Lung (tissue), 12 donors: ENCODE results near the gene RALY. TPM values are rescaled to one million over a fixed set of nuclear protein-coding genes. Genes with fewer than 3 reads are reported as not detected.

Experiments used
- ATAC-seq: fragments of 200-7000 bp; cut with Tn5 transposase; one replicate; pipeline ENCODE4 v1.9.1; 2020; ENCODE audit warnings: moderate number of reproducible peaks; ENCODE audit not compliant: insufficient read depth, low FRiP score
- DNase-seq, 3 donors: peaks; one replicate each; pipeline ENCODE4 v3.0.0-alpha.2; 2013 to 2017
- H3K27ac ChIP-seq, 2 donors: one replicate each; pipeline ENCODE4 v1.5.1; 2013; ENCODE audit warnings: mild to moderate bottlenecking in 2 of 2, moderate library complexity in 2 of 2, control low read depth in 1 of 2, inconsistent platforms in 1 of 2, low read depth in 1 of 2, low read length in 1 of 2
- H3K27me3 ChIP-seq, 3 donors: one replicate each; pipeline ENCODE4 v1.5.1; 2013; ENCODE audit warnings: low read length in 2 of 3; ENCODE audit not compliant: control insufficient read depth in 3 of 3, insufficient read depth in 3 of 3
- H3K36me3 ChIP-seq, 4 donors: one replicate each; pipeline ENCODE4 v1.5.1; 2013; ENCODE audit warnings: low read length in 4 of 4, mild to moderate bottlenecking in 1 of 4, moderate library complexity in 1 of 4; ENCODE audit not compliant: control insufficient read depth in 4 of 4, insufficient read depth in 4 of 4
- H3K4me1 ChIP-seq, 5 donors: one replicate each; pipeline ENCODE4 v1.5.1; 2013; ENCODE audit warnings: low read length in 5 of 5, mild to moderate bottlenecking in 2 of 5, moderate library complexity in 1 of 5; ENCODE audit not compliant: control insufficient read depth in 5 of 5, insufficient read depth in 5 of 5
- H3K4me3 ChIP-seq: one replicate; pipeline ENCODE4 v1.5.1; 2013; ENCODE audit warnings: mild to moderate bottlenecking, control low read depth, moderate library complexity
- H3K9ac ChIP-seq, 2 donors: one replicate each; pipeline ENCODE4 v1.5.1; 2013; ENCODE audit warnings: low read length in 2 of 2, control low read depth in 1 of 2; ENCODE audit not compliant: insufficient read depth in 1 of 2
- H3K9me3 ChIP-seq, 4 donors: one replicate each; pipeline ENCODE4 v1.5.1; 2013; ENCODE audit warnings: low read length in 3 of 4, mild to moderate bottlenecking in 1 of 4, moderate library complexity in 1 of 4; ENCODE audit not compliant: control insufficient read depth in 4 of 4, insufficient read depth in 3 of 4
- WGBS, 2 donors: extraction: QIAGEN DNeasy Blood & Tissue Kit; methylation state at CpG; one replicate each; pipeline ENCODE4 v1.1.7; 2013; 5-methylcytosine and 5-hydroxymethylcytosine counted together
- polyA plus RNA-seq, 2 donors: library from polyadenylated mRNA; stranded (reverse); fragments of 200-250 nt; gene quantifications; one replicate each; pipeline ENCODE4 v1.2.1, GENCODE V29; 2013
- total RNA-seq, 2 donors: library from RNA; depleted of rRNA in 1 of 2; stranded (reverse); fragments of >200 nt in 1 of 2; gene quantifications; one replicate each; pipeline ENCODE4 v1.2.1, GENCODE V29; 2014 to 2021
- TF ChIP-seq, protein P1 (sequence below): IDR thresholded peaks from 2 replicates; pipeline ENCODE4 v1.5.1; 2012; ENCODE audit warnings: mild to moderate bottlenecking; ENCODE audit errors: control extremely low read depth, extremely low read depth
- donor health status: control.
- donor health status: control.
- donor health status: Bipolar disorder and iron deficiency.
- donor health status: healthy.
- donor health status: DM: yes; HTN: yes; CAD: no.

The RALY gene
- total and polyA plus RNA-seq, 4 donors = 135 to 157 (median 145) TPM

DNA sequence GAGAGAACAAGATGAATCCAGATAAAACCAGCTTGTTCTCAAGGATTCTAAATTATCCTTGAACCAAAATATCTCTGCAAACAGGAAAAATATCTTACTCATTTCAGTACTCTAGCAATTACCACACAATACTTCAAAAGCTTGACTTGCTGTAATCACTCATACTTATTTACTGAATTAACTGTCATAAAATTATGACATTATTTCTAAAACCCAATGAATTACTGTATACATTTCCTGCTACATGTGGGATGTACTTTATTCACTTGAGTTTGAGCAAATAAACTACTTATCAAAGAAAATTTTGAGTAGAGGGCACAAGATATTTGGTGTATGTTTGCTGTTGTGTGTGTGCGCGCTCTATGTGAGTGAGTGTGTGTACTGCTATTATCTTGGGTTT, 108.6 kb downstream of the RALY start:
- H3K9me3 ChIP-seq = no peaks in the 10 kb centered on the region
- no peak overlapping the region for H3K27ac ChIP-seq
- DNase-seq = no peak
- TF ChIP-seq, protein P1, sequence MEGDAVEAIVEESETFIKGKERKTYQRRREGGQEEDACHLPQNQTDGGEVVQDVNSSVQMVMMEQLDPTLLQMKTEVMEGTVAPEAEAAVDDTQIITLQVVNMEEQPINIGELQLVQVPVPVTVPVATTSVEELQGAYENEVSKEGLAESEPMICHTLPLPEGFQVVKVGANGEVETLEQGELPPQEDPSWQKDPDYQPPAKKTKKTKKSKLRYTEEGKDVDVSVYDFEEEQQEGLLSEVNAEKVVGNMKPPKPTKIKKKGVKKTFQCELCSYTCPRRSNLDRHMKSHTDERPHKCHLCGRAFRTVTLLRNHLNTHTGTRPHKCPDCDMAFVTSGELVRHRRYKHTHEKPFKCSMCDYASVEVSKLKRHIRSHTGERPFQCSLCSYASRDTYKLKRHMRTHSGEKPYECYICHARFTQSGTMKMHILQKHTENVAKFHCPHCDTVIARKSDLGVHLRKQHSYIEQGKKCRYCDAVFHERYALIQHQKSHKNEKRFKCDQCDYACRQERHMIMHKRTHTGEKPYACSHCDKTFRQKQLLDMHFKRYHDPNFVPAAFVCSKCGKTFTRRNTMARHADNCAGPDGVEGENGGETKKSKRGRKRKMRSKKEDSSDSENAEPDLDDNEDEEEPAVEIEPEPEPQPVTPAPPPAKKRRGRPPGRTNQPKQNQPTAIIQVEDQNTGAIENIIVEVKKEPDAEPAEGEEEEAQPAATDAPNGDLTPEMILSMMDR = no peak
- peaks cover 0 to 7% (median 3%) of the 10 kb centered on the region in 5 donors for H3K4me1 ChIP-seq
- peaks cover 30 to 48% (median 42%) of the 10 kb centered on the region in 4 donors for H3K36me3 ChIP-seq
- no peak overlapping the region for H3K4me3 ChIP-seq
- no peak for ATAC-seq
- H3K9ac ChIP-seq = no peak overlapping the region
- H3K27me3 ChIP-seq = no peaks in the 10 kb centered on the region
- 98 to 100% methylated on average over 2 of the region's 2 CpGs for WGBS, 2 donors

DNA sequence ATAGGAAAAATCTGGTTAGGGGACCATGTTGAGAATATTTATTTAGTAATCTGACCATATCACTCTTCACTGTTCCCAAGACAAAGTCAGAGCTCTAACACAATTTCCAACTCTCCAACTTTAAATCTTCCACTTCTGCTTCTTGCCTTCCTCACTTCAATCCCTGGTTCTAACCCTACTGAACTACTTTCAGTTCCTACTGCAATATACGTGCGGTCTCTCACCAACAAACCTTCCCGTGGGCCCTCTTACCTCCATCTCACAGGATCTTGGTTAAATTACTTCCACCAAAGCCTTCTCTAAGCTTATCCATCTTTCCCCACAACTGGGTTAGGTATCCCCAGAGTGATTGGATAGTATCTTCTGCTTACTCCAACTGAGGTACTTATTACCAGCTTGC, 110.3 kb downstream of the RALY start:
- H3K36me3 ChIP-seq = peaks cover 26 to 47% (median 34%) of the 10 kb centered on the region in 4 donors
- ATAC-seq = no peak

DNA sequence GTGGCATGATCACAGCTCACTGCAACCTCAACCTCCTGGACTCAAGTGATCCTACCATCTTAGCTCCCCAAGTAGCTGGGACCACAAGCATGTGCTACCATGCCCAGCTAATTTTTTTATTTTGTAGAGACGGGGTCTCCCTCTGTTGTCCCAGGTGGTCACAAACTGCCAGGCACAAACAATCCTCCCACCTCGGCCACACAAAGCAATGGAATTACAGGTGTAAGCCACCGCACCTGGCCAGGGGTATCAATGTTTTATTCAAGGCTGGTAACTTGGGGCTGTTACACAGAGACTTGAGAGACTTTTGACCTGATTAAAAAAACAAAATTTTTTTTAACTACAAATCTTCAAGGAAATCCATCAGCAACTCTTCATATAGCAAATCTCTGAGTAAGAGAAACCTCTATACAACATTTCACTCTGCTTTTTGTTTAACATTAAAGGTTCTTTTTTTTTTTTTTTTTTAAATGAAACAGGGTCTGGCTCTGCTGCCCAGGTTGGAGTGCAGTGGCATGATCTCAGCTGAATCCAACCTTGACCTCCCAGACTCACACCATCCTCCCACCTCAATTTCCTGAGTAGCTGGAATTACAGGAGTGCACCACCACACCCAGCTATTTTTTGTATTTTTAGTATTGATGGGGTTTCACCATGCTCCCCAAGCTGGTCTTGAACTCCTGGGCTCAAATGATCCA, 112.4 kb downstream of the RALY start:
- Histone ChIP-seq H3K4me1 (peaks cover 0 to 19% (median 7%) of the 10 kb centered on the region in 5 donors), H3K36me3 (peaks cover 14 to 42% (median 28%) of the 10 kb centered on the region in 4 donors), H3K27ac (no peak overlapping the region), H3K9me3 (no peaks in the 10 kb centered on the region), H3K9ac (no peak overlapping the region), H3K4me3 (no peak overlapping the region), H3K27me3 (no peaks in the 10 kb centered on the region)
- WGBS, 2 donors = 93 to 99% methylated on average over 3 of the region's 3 CpGs
- TF ChIP-seq, protein P1 = no peak
- ATAC-seq (no peak), DNase-seq (no peak)

More for the DNA sequence above, 110.3 kb downstream of the RALY start:
- no peak for DNase-seq
- H3K27ac ChIP-seq = no peak overlapping the region
- TF ChIP-seq, protein P1 = no peak
- H3K9ac ChIP-seq = no peak overlapping the region
- 75 to 78% methylated on average over 3 of the region's 3 CpGs for WGBS, 2 donors
- no peaks in the 10 kb centered on the region for H3K9me3 ChIP-seq
- no peaks in the 10 kb centered on the region for H3K27me3 ChIP-seq
- H3K4me3 ChIP-seq = no peak overlapping the region
- H3K4me1 ChIP-seq = peaks cover 0 to 10% (median 3%) of the 10 kb centered on the region in 5 donors
